SK-MEL-5 (cell line): ENCODE results near the gene TYRO3. TPM values are rescaled to one million over a fixed set of nuclear protein-coding genes. Genes with fewer than 3 reads are reported as not detected.

Source experiments
- DNase-seq: peaks from one replicate; pipeline ENCODE4 v3.0.0-alpha.2; 2016; ENCODE audit warnings: low read depth, low spot score
- in situ Hi-C: cut with HindIII; loops from 2 replicates; pipeline ENCODE4 v1.10.0; 2016; ENCODE audit warnings: low sequenced_read_pairs, high pct_unique_total_duplicates, low pct_unique_long_range_greater_than_20kb
- total RNA-seq: library from RNA; depleted of rRNA; stranded (reverse); fragments of >200 nt; shearing (Covaris generic); gene quantifications from 2 replicates; pipeline ENCODE4 v1.2.3, GENCODE V29; 2014

Gene TYRO3
- total RNA-seq, 1 experiment from 2014 or later = 79.0 TPM

- DNase-seq = no peak
These were observed 11.9 kb upstream of the TYRO3 start for GRCh38 chr15:41546851-41547786.

GRCh38 chr15:41550066-41550775 lies 8.8 kb upstream of the TYRO3 start:
- in situ Hi-C loops = no loop called here
- DNase-seq = no peak

More at GRCh38 chr15:41546851-41547786, 11.9 kb upstream of the TYRO3 start:
- in situ Hi-C loops = no loop called here

GRCh38 chr15:41553731-41554130 lies 5.3 kb upstream of the TYRO3 start:
- DNase-seq = no peak
- in situ Hi-C loops = no loop called here

- in situ Hi-C loops = no loop called here
- no peak for DNase-seq
These were observed 4.7 kb upstream of the TYRO3 start for GRCh38 chr15:41554343-41554742.

GRCh38 chr15:41554915-41555314 lies 4.1 kb upstream of the TYRO3 start:
- in situ Hi-C loops = no loop called here
- DNase-seq = no peak

- in situ Hi-C loops = no loop called here
- no peak for DNase-seq
These were observed 2.3 kb upstream of the TYRO3 start for GRCh38 chr15:41556677-41557076.

GRCh38 chr15:41557673-41558399 lies 1.2 kb upstream of the TYRO3 start:
- peak; percentile 91 for DNase-seq
- in situ Hi-C loops = no loop called here

- in situ Hi-C loops = no loop called here
- DNase-seq = no peak
These were observed 299 bp downstream of the TYRO3 start for GRCh38 chr15:41559239-41559782.

GRCh38 chr15:41560572-41560874 lies 1.5 kb downstream of the TYRO3 start:
- in situ Hi-C loops = no loop called here
- no peak for DNase-seq

- no peak for DNase-seq
- in situ Hi-C loops = no loop called here
These were observed 2.2 kb downstream of the TYRO3 start for GRCh38 chr15:41561104-41561776.

- in situ Hi-C loops = no loop called here
- no peak for DNase-seq
These were observed 2.7 kb downstream of the TYRO3 start for GRCh38 chr15:41561777-41562145.

GRCh38 chr15:41562244-41562643 lies 3.2 kb downstream of the TYRO3 start:
- in situ Hi-C loops = no loop called here
- no peak for DNase-seq

- DNase-seq = no peak
- in situ Hi-C loops = no loop called here
These were observed 3.8 kb downstream of the TYRO3 start for GRCh38 chr15:41562784-41563198.

GRCh38 chr15:41564286-41564959 lies 5.4 kb downstream of the TYRO3 start:
- DNase-seq = peak; percentile 48
- in situ Hi-C loops = no loop called here

GRCh38 chr15:41564960-41565502 lies 6.0 kb downstream of the TYRO3 start:
- in situ Hi-C loops = no loop called here

GRCh38 chr15:41565702-41566101 lies 6.7 kb downstream of the TYRO3 start:
- no peak for DNase-seq
- in situ Hi-C loops = no loop called here

More at GRCh38 chr15:41564960-41565502, 6.0 kb downstream of the TYRO3 start:
- DNase-seq = no peak
